HG03064 (cell line): ENCODE measurements around the gene NDRG4.

ENCODE experiments used
- ATAC-seq: cut with Tn5 transposase; IDR thresholded peaks from one replicate; pipeline ENCODE4 v1.9.1; 2021; ENCODE audit warnings: low read depth; ENCODE audit not compliant: unreplicated experiment

NDRG4 gene

GRCh38 chr16:58536278-58536677 lies 36.3 kb downstream of the NDRG4 start:
- no peak for ATAC-seq

- ATAC-seq, result no peak
Observed at GRCh38 chr16:58537124-58537906, 37.4 kb downstream of the NDRG4 start.

GRCh38 chr16:58541711-58542110 lies 41.8 kb downstream of the NDRG4 start:
- no peak for ATAC-seq

GRCh38 chr16:58542291-58542690 lies 42.3 kb downstream of the NDRG4 start:
- no peak for ATAC-seq

GRCh38 chr16:58543685-58544084 lies 43.7 kb downstream of the NDRG4 start:
- ATAC-seq, result no peak

GRCh38 chr16:58548378-58548777 lies 48.4 kb downstream of the NDRG4 start:
- no peak for ATAC-seq

GRCh38 chr16:58551496-58551895 lies 51.6 kb downstream of the NDRG4 start:
- ATAC-seq, result no peak

GRCh38 chr16:58556678-58557077 lies 56.7 kb downstream of the NDRG4 start:
- ATAC-seq, result no peak
